Spleen (tissue), 7 donors: ENCODE results near the gene PTH1R.

ENCODE experiments used
- CTCF ChIP-seq, 11 experiments: fragments of 200-600 bp in 7 of 11; fragments of 450-650 bp in 4 of 11; sonication (generic) in 4 of 11; IDR thresholded peaks in 8 of 11; conservative IDR thresholded peaks in 3 of 11; 1 replicate in 7 of 11; 2 replicates in 4 of 11; pipeline versions ENCODE4 v1.4.0 to v1.8.0; 2016 to 2021; ENCODE audit warnings: antibody characterized with exemption in 11 of 11, inconsistent platforms in 4 of 11, mild to moderate bottlenecking in 1 of 11
- POLR2AphosphoS5 ChIP-seq, 3 donors: sonication (generic); formaldehyde crosslinking; IDR thresholded peaks; one replicate each; pipeline ENCODE4 v1.5.1; 2017; ENCODE audit warnings: antibody characterized with exemption in 3 of 3
- donor health status: DM: no; HTN: no; CAD: no; lungs with moderate emphysema.
- donor health status: DM: no; HTN: no; CAD: no.
- donor health status: DM: no; HTN: no; CAD: no.

- TF ChIP-seq CTCF (IDR thresholded peaks at IDR 0.05 in 8 of 11, conservative IDR thresholded peaks at IDR 0.05 in 3 of 11) (no peak), POLR2AphosphoS5 (IDR thresholded peaks at IDR 0.05) (no peak)
Observed at GRCh38 chr3:46914849-46915248, 37.3 kb downstream of the PTH1R start.
